Retina (tissue), 1 donor: ENCODE results near the gene MMAB.

Source experiments
- DNase-seq: peaks from one replicate; pipeline ENCODE4 v3.0.0-alpha.2; 2016

The MMAB gene

GRCh38 chr12:109557805-109558204 is 15.5 kb downstream of the MMAB start:
- no peak for DNase-seq

- DNase-seq: no peak
These were observed 16.1 kb downstream of the MMAB start for GRCh38 chr12:109557200-109557599.

- DNase-seq: no peak
These were observed 17.6 kb downstream of the MMAB start for GRCh38 chr12:109555431-109556315.

- DNase-seq: no peak
These were observed 18.5 kb downstream of the MMAB start for GRCh38 chr12:109554761-109555160.

- DNase-seq: no peak
These were observed 19.3 kb downstream of the MMAB start for GRCh38 chr12:109553906-109554500.

- DNase-seq: no peak
These were observed 19.8 kb downstream of the MMAB start for GRCh38 chr12:109553483-109553882.

- DNase-seq: no peak
These were observed 20.3 kb downstream of the MMAB start for GRCh38 chr12:109552971-109553370.

- no peak for DNase-seq
These were observed 22.2 kb downstream of the MMAB start for GRCh38 chr12:109551108-109551507.

- no peak for DNase-seq
These were observed 23.0 kb downstream of the MMAB start for GRCh38 chr12:109550281-109550680.

- no peak for DNase-seq
These were observed 23.6 kb downstream of the MMAB start for GRCh38 chr12:109549613-109550270.

- no peak for DNase-seq
These were observed 25.0 kb downstream of the MMAB start for GRCh38 chr12:109548258-109548657.

- no peak for DNase-seq
These were observed 26.0 kb downstream of the MMAB start for GRCh38 chr12:109547286-109547685.

- DNase-seq: no peak
These were observed 27.5 kb downstream of the MMAB start for GRCh38 chr12:109545826-109546225.

- DNase-seq: no peak
These were observed 28.3 kb downstream of the MMAB start for GRCh38 chr12:109544955-109545531.

GRCh38 chr12:109542876-109543275 is 30.4 kb downstream of the MMAB start:
- no peak for DNase-seq

GRCh38 chr12:109542014-109542413 is 31.3 kb downstream of the MMAB start:
- DNase-seq: no peak

- DNase-seq: no peak
These were observed 31.9 kb downstream of the MMAB start for GRCh38 chr12:109541413-109541726.

- no peak for DNase-seq
These were observed 32.5 kb downstream of the MMAB start for GRCh38 chr12:109540526-109541412.

- DNase-seq: no peak
These were observed 33.8 kb downstream of the MMAB start for GRCh38 chr12:109539508-109539907.

GRCh38 chr12:109538191-109538863 is 35.0 kb downstream of the MMAB start:
- no peak for DNase-seq

GRCh38 chr12:109537136-109537535 is 36.2 kb downstream of the MMAB start:
- DNase-seq: no peak

- DNase-seq: no peak
These were observed 37.4 kb downstream of the MMAB start for GRCh38 chr12:109535863-109536250.
